ENCODE results near the gene UCN.
"Not testable (repeated sequence)": the region's sequence is repeated elsewhere in the genome, so short reads cannot be mapped to it uniquely, and the experiment has no call there.

UCN gene

GRCh38 chr2:27270131-27270530 lies 38.1 kb downstream of the UCN start:
- peaks cover 0 to 2% of the 10 kb centered on the region in 2 donors for H3K4me1 Mint-ChIP-seq (ENCODE audit: low read depth in 2 of 2)
- no peak overlapping the region for H3K4me3 Mint-ChIP-seq
- H3K36me3 Mint-ChIP-seq (ENCODE audit: insufficient read depth): no peaks in the 10 kb centered on the region
- DNase-seq: no peak
- ATAC-seq (replicated peaks): no peak
- H3K27ac Mint-ChIP-seq: no peak overlapping the region
- H3K9me3 Mint-ChIP-seq: no peaks in the 10 kb centered on the region
- H3K27me3 Mint-ChIP-seq: peaks cover 24 to 32% of the 10 kb centered on the region in 2 donors

GRCh38 chr2:27268296-27268695 lies 39.9 kb downstream of the UCN start:
- not testable (repeated sequence) for DNase-seq; H3K36me3 Mint-ChIP-seq (ENCODE audit: insufficient read depth); H3K9me3 Mint-ChIP-seq; H3K4me3 Mint-ChIP-seq; H3K27ac Mint-ChIP-seq; ATAC-seq (replicated peaks)
- peaks cover 10 to 12% of the 10 kb centered on the region in 2 donors for H3K4me1 Mint-ChIP-seq (ENCODE audit: low read depth in 2 of 2)
- peaks cover 21 to 30% of the 10 kb centered on the region in 2 donors for H3K27me3 Mint-ChIP-seq

GRCh38 chr2:27265536-27265870 lies 42.7 kb downstream of the UCN start:
- no peaks in the 10 kb centered on the region for H3K9me3 Mint-ChIP-seq
- no peak overlapping the region for H3K27ac Mint-ChIP-seq
- DNase-seq (no peak), ATAC-seq (replicated peaks) (no peak)
- peaks cover 3% of the 10 kb centered on the region for H3K36me3 Mint-ChIP-seq (ENCODE audit: insufficient read depth)
- peaks cover 36 to 43% of the 10 kb centered on the region in 2 donors for H3K27me3 Mint-ChIP-seq
- H3K4me1 Mint-ChIP-seq (ENCODE audit: low read depth in 2 of 2): peaks cover 22 to 27% of the 10 kb centered on the region in 2 donors
- H3K4me3 Mint-ChIP-seq: peak overlapping the region in 1 of 2 donors; percentile 47

GRCh38 chr2:27264753-27265535 lies 43.3 kb downstream of the UCN start:
- peak overlapping the region; percentile 86 to 97 for H3K4me3 Mint-ChIP-seq
- peaks cover 41 to 45% of the 10 kb centered on the region in 2 donors for H3K27me3 Mint-ChIP-seq
- H3K9me3 Mint-ChIP-seq: no peaks in the 10 kb centered on the region
- no peak overlapping the region for H3K27ac Mint-ChIP-seq
- peak; percentile 43 to 53 (median 46) for DNase-seq
- H3K4me1 Mint-ChIP-seq (ENCODE audit: low read depth in 2 of 2): peaks cover 22 to 27% of the 10 kb centered on the region in 2 donors
- ATAC-seq (replicated peaks): peak; percentile 74
- H3K36me3 Mint-ChIP-seq (ENCODE audit: insufficient read depth): peaks cover 3% of the 10 kb centered on the region

GRCh38 chr2:27264253-27264752 lies 43.9 kb downstream of the UCN start:
- Mint-ChIP-seq H3K4me1 (ENCODE audit: low read depth in 2 of 2) (peaks cover 22 to 27% of the 10 kb centered on the region in 2 donors), H3K36me3 (ENCODE audit: insufficient read depth) (peaks cover 3% of the 10 kb centered on the region)
- DNase-seq: no peak

GRCh38 chr2:27263287-27264252 lies 44.7 kb downstream of the UCN start:
- Mint-ChIP-seq H3K9me3 (no peaks in the 10 kb centered on the region), H3K4me3 (peak overlapping the region; percentile 86 to 97), H3K4me1 (ENCODE audit: low read depth in 2 of 2) (peaks cover 22 to 27% of the 10 kb centered on the region in 2 donors), H3K27me3 (peaks cover 51 to 55% of the 10 kb centered on the region in 2 donors), H3K36me3 (ENCODE audit: insufficient read depth) (peaks cover 3% of the 10 kb centered on the region), H3K27ac (peak overlapping the region; percentile 25 to 78)
- DNase-seq (no peak), ATAC-seq (replicated peaks) (no peak)

More at GRCh38 chr2:27264253-27264752, 43.9 kb downstream of the UCN start:
- peak; percentile 70 for ATAC-seq (replicated peaks)
- no peak overlapping the region for H3K27ac Mint-ChIP-seq
- H3K9me3 Mint-ChIP-seq: no peaks in the 10 kb centered on the region
- peaks cover 45 to 48% of the 10 kb centered on the region in 2 donors for H3K27me3 Mint-ChIP-seq
- H3K4me3 Mint-ChIP-seq: peak overlapping the region; percentile 86 to 97

GRCh38 chr2:27262379-27263286 lies 45.6 kb downstream of the UCN start, which contains the start of gene SLC30A3:
TSS of gene SLC30A3 (minus strand) at chr2:27263047. CDS start at chr2:27262906, 141 bp downstream.
- Mint-ChIP-seq H3K9me3 (no peaks in the 10 kb centered on the region), H3K27ac (peak within 1 kb of the TSS; percentile 25 to 78), H3K27me3 (peaks cover 61 to 65% of the 10 kb centered on the region in 2 donors), H3K4me3 (peak within 1 kb of the TSS; percentile 86 to 97), H3K4me1 (ENCODE audit: low read depth in 2 of 2) (peaks cover 22 to 27% of the 10 kb centered on the region in 2 donors), H3K36me3 (ENCODE audit: insufficient read depth) (peaks cover 5% of the 10 kb centered on the region)
- DNase-seq (peak; percentile 20 to 39 (median 33)), ATAC-seq (replicated peaks) (peak; percentile 53)

- H3K9me3 Mint-ChIP-seq: no peaks in the 10 kb centered on the region
- peaks cover 68 to 72% of the 10 kb centered on the region in 2 donors for H3K27me3 Mint-ChIP-seq
Observed at GRCh38 chr2:27261926-27262298, 46.3 kb downstream of the UCN start.

GRCh38 chr2:27261241-27261925 lies 46.9 kb downstream of the UCN start:
- H3K27me3 Mint-ChIP-seq: peaks cover 73 to 77% of the 10 kb centered on the region in 2 donors
- ATAC-seq (replicated peaks) (no peak), DNase-seq (no peak)
- H3K4me3 Mint-ChIP-seq: peak overlapping the region; percentile 73 to 84
- H3K36me3 Mint-ChIP-seq (ENCODE audit: insufficient read depth): peaks cover 6% of the 10 kb centered on the region
- no peak overlapping the region for H3K27ac Mint-ChIP-seq
- no peaks in the 10 kb centered on the region for H3K9me3 Mint-ChIP-seq
- peaks cover 22 to 27% of the 10 kb centered on the region in 2 donors for H3K4me1 Mint-ChIP-seq (ENCODE audit: low read depth in 2 of 2)

More at GRCh38 chr2:27261926-27262298, 46.3 kb downstream of the UCN start:
- no peak for DNase-seq
- Mint-ChIP-seq H3K36me3 (ENCODE audit: insufficient read depth) (peaks cover 6% of the 10 kb centered on the region), H3K27ac (no peak overlapping the region), H3K4me3 (peak overlapping the region; percentile 73 to 84), H3K4me1 (ENCODE audit: low read depth in 2 of 2) (peaks cover 22 to 27% of the 10 kb centered on the region in 2 donors)
- no peak for ATAC-seq (replicated peaks)

GRCh38 chr2:27258051-27258450 lies 50.2 kb downstream of the UCN start:
- Mint-ChIP-seq H3K27me3 (peaks cover 78 to 88% of the 10 kb centered on the region in 2 donors), H3K4me1 (ENCODE audit: low read depth in 2 of 2) (peaks cover 10 to 13% of the 10 kb centered on the region in 2 donors), H3K4me3 (no peak overlapping the region), H3K9me3 (no peaks in the 10 kb centered on the region), H3K27ac (no peak overlapping the region), H3K36me3 (ENCODE audit: insufficient read depth) (peaks cover 6% of the 10 kb centered on the region)
- ATAC-seq (replicated peaks) (no peak), DNase-seq (no peak)
